HCT116 (cell line): ENCODE measurements around the gene WDHD1. TPM values are rescaled to one million over a fixed set of nuclear protein-coding genes. Genes with fewer than 3 reads are reported as not detected.

Experiments
- ATAC-seq: fragments of 200-7000 bp; cut with Tn5 transposase; 2 replicates; pipeline ENCODE4 v1.9.1; 2020; ENCODE audit warnings: mild to moderate bottlenecking, moderate library complexity
- BruUV-seq: library from RNA; stranded (reverse); fragments of 400-500 nt; replicated peaks from 2 replicates; lab custom pipeline; 2021; lab: Mats Ljungman, UMichigan
- CTCF ChIA-PET: fragments of 300-600 bp; sonication (Branson Sonifier 250); formaldehyde crosslinking; loops from one replicate; lab custom pipeline; 2021; ENCODE audit warnings: antibody characterized with exemption; lab: Charles Lee
- POLR2A ChIA-PET: fragments of 300-600, 350-600 bp; sonication (Branson Sonifier 250); formaldehyde crosslinking; loops from one replicate; lab custom pipeline; 2021; ENCODE audit warnings: antibody characterized with exemption; lab: Charles Lee
- RAD21 ChIA-PET, 2 experiments: fragments of 300-600 bp; sonication (Branson Sonifier 250); formaldehyde crosslinking; loops; one replicate each; lab custom pipeline; 2023; ENCODE audit warnings: low total read pairs in 2 of 2; ENCODE audit not compliant: uncharacterized antibody in 2 of 2, unreplicated experiment in 2 of 2, low non-redundant PET in 1 of 2; lab: Charles Lee
- DNase-seq: peaks from one replicate; pipeline ENCODE4 v3.0.0-alpha.2; 2010; ENCODE audit warnings: low read depth, low spot score
- H2AFZ ChIP-seq: fragments of 200-600 bp; shearing (Covaris generic), sonication (generic); 2 replicates; pipeline ENCODE4 v1.6.1; 2017; ENCODE audit warnings: low read depth, mixed run types, mixed read lengths, antibody characterized with exemption, low read length; ENCODE audit not compliant: poor library complexity, severe bottlenecking
- H3K27ac ChIP-seq: 2 replicates; pipeline ENCODE4 v1.5.1; 2012; ENCODE audit warnings: low read depth, low read length
- H3K27me3 ChIP-seq: fragments of 200-600 bp; sonication (generic); 2 replicates; pipeline ENCODE4 v1.6.1; 2016; ENCODE audit warnings: mixed run types, low read length, mixed read lengths; ENCODE audit not compliant: insufficient read depth
- H3K36me3 ChIP-seq, 2 experiments: fragments of 200-500 bp in 1 of 2; fragments of 200-600 bp in 1 of 2; sonication (Bioruptor generic) in 1 of 2; sonication (generic) in 1 of 2; 2 replicates each; pipeline versions ENCODE4 v1.5.1 to v1.6.1; 2014 to 2016; ENCODE audit warnings: low read length in 2 of 2, inconsistent platforms in 1 of 2, mixed read lengths in 1 of 2, mixed run types in 1 of 2; ENCODE audit not compliant: insufficient read depth in 2 of 2, control insufficient read depth in 1 of 2
- H3K4me1 ChIP-seq, 2 experiments: fragments of 200-600 bp in 1 of 2; sonication (generic) in 1 of 2; 2 replicates each; pipeline versions ENCODE4 v1.5.1 to v1.6.1; 2012 to 2017; ENCODE audit warnings: low read length in 2 of 2, inconsistent platforms in 1 of 2, mild to moderate bottlenecking in 1 of 2, mixed read lengths in 1 of 2, mixed run types in 1 of 2, moderate library complexity in 1 of 2; ENCODE audit not compliant: insufficient read depth in 2 of 2, control insufficient read depth in 1 of 2
- H3K4me2 ChIP-seq: fragments of 200-600 bp; sonication (generic); 2 replicates; pipeline ENCODE4 v1.6.1; 2017; ENCODE audit warnings: mixed run types, low read length, mixed read lengths
- H3K4me3 ChIP-seq, 2 experiments: fragments of 200-600 bp in 1 of 2; sonication (generic) in 1 of 2; replicated peaks in 1 of 2; 2 replicates each; pipeline ENCODE4 v1.5.1; 2011 to 2016; ENCODE audit warnings: low read length in 2 of 2, control low read depth in 1 of 2, low read depth in 1 of 2, mild to moderate bottlenecking in 1 of 2, mixed read lengths in 1 of 2, mixed run types in 1 of 2
- H3K79me2 ChIP-seq: fragments of 200-600 bp; sonication (generic); 2 replicates; pipeline ENCODE4 v1.6.1; 2017; ENCODE audit warnings: mild to moderate bottlenecking, mixed run types, low read length, moderate library complexity, mixed read lengths; ENCODE audit not compliant: insufficient read depth
- H3K9ac ChIP-seq: fragments of 200-600 bp; sonication (generic); 2 replicates; pipeline ENCODE4 v1.6.1; 2016; ENCODE audit warnings: low read length, mixed read lengths
- H3K9me2 ChIP-seq: fragments of 200-600 bp; sonication (generic), shearing (Covaris generic); 2 replicates; pipeline ENCODE4 v1.6.1; 2017; ENCODE audit warnings: mixed run types, mild to moderate bottlenecking, moderate library complexity; ENCODE audit not compliant: insufficient read depth
- H3K9me3 ChIP-seq, 2 experiments: fragments of 200-500 bp in 1 of 2; fragments of 200-600 bp in 1 of 2; sonication (Bioruptor generic) in 1 of 2; sonication (generic) in 1 of 2; 2 replicates each; pipeline ENCODE4 v1.6.1; 2014 to 2017; ENCODE audit warnings: low read length in 2 of 2, mixed read lengths in 2 of 2, inconsistent platforms in 1 of 2, low read depth in 1 of 2, mild to moderate bottlenecking in 1 of 2, mixed run types in 1 of 2, moderate library complexity in 1 of 2; ENCODE audit not compliant: control insufficient read depth in 1 of 2, insufficient read depth in 1 of 2
- H4K20me1 ChIP-seq: fragments of 200-600 bp; sonication (generic), shearing (Covaris generic); 2 replicates; pipeline ENCODE4 v1.6.1; 2017; ENCODE audit warnings: mixed run types, mild to moderate bottlenecking, moderate library complexity; ENCODE audit not compliant: insufficient read depth
- ATF3 ChIP-seq: IDR thresholded peaks from 2 replicates; pipeline ENCODE4 v1.6.1; 2012
- CBX3 ChIP-seq: IDR thresholded peaks from 2 replicates; pipeline ENCODE4 v1.6.1; 2012; ENCODE audit warnings: low read depth
- CEBPB ChIP-seq: IDR thresholded peaks from 2 replicates; pipeline ENCODE4 v1.6.1; 2012; ENCODE audit warnings: low read depth
- ELF1 ChIP-seq: IDR thresholded peaks from 2 replicates; pipeline ENCODE4 v1.6.1; 2012; ENCODE audit warnings: low read depth, borderline replicate concordance
- EZH2 ChIP-seq: fragments of 200-600 bp; sonication (generic); IDR thresholded peaks from 2 replicates; pipeline ENCODE4 v1.6.1; 2017; ENCODE audit warnings: antibody characterized with exemption, mixed run types
- FOSL1 ChIP-seq: IDR thresholded peaks from 2 replicates; pipeline ENCODE4 v1.6.1; 2012; ENCODE audit warnings: low read depth
- JUND ChIP-seq: IDR thresholded peaks from 2 replicates; pipeline ENCODE4 v1.6.1; 2012
- MAX ChIP-seq: IDR thresholded peaks from 2 replicates; pipeline ENCODE4 v1.6.1; 2012
- POLR2A ChIP-seq: IDR thresholded peaks from 2 replicates; pipeline ENCODE4 v1.7.0; 2011; ENCODE audit warnings: borderline replicate concordance; ENCODE audit not compliant: insufficient read depth, insufficient read length; ENCODE audit errors: extremely low read depth
- POLR2AphosphoS5 ChIP-seq: IDR thresholded peaks from 2 replicates; pipeline ENCODE4 v1.6.1; 2011; ENCODE audit warnings: mild to moderate bottlenecking, low read depth, low read length, moderate library complexity
- RAD21 ChIP-seq: IDR thresholded peaks from 2 replicates; pipeline ENCODE4 v1.6.1; 2012; ENCODE audit warnings: low read depth, mild to moderate bottlenecking
- REST ChIP-seq: IDR thresholded peaks from 2 replicates; pipeline ENCODE4 v1.6.1; 2012; ENCODE audit warnings: low read depth
- SRF ChIP-seq: IDR thresholded peaks from 2 replicates; pipeline ENCODE4 v1.6.1; 2012; ENCODE audit warnings: low read depth
- TCF7L2 ChIP-seq: IDR thresholded peaks from 2 replicates; pipeline ENCODE4 v1.7.0; 2011; ENCODE audit warnings: borderline replicate concordance, inconsistent platforms; ENCODE audit not compliant: insufficient read depth, insufficient read length; ENCODE audit errors: extremely low read depth
- YY1 ChIP-seq: IDR thresholded peaks from 2 replicates; pipeline ENCODE4 v1.6.1; 2011; ENCODE audit warnings: low read length, low read depth, moderate library complexity, mild to moderate bottlenecking; ENCODE audit not compliant: insufficient replicate concordance; ENCODE audit errors: extremely low read depth
- ZBTB33 ChIP-seq: IDR thresholded peaks from 2 replicates; pipeline ENCODE4 v1.6.1; 2011; ENCODE audit warnings: mild to moderate bottlenecking, low read length, moderate library complexity; ENCODE audit not compliant: insufficient replicate concordance; ENCODE audit errors: extremely low read depth
- ZFX ChIP-seq: fragments of 450-650 bp; IDR thresholded peaks from 2 replicates; pipeline ENCODE4 v1.6.1; 2017
- ZNF274 ChIP-seq: fragments of 200-500 bp; sonication (Bioruptor generic); IDR thresholded peaks from 2 replicates; pipeline ENCODE4 v1.6.1; 2014; ENCODE audit warnings: mild to moderate bottlenecking, low read depth, low read length, inconsistent platforms
- intact Hi-C: fragments of 100-400 bp; cut with micrococcal nuclease; formaldehyde crosslinking; loops from 2 replicates; pipeline ENCODE4 v1.10.0; 2022
- total RNA-seq: library from RNA; stranded (reverse); gene quantifications from one replicate; pipeline ENCODE4 v1.2.1, GENCODE V29; 2021; ENCODE audit not compliant: unreplicated experiment

The WDHD1 gene
- total RNA-seq, 1 experiment from 2014 or later: 44.3 TPM

GRCh38 chr14:54967496-54967895 is 59.4 kb downstream of the WDHD1 start:
- Histone ChIP-seq H3K4me3 (no peak overlapping the region), H3K9ac (no peak overlapping the region), H4K20me1 (no peaks in the 10 kb centered on the region), H3K27me3 (no peaks in the 10 kb centered on the region), H3K4me2 (no peak overlapping the region), H3K79me2 (peaks cover 24% of the 10 kb centered on the region), H3K36me3 (peaks cover 4 to 5% of the 10 kb centered on the region in 2 experiments; a peak in 1 of 4 replicates), H3K4me1 (no peaks in the 10 kb centered on the region), H3K9me2 (no peaks in the 10 kb centered on the region), H3K27ac (no peak overlapping the region), H2AFZ (no peak overlapping the region), H3K9me3 (no peaks in the 10 kb centered on the region)
- DNase-seq (no peak), ATAC-seq (no peak)
- POLR2A ChIA-PET: no interaction called here
- TF ChIP-seq ZNF274 (no peak), ZBTB33 (no peak), POLR2AphosphoS5 (no peak), EZH2 (no peak)
- RAD21 ChIA-PET: no interaction called here
- intact Hi-C loops: no loop called here
- BruUV-seq: no TSS peak
- CTCF ChIA-PET: no interaction called here

- H2AFZ ChIP-seq: no peak overlapping the region
- no peaks in the 10 kb centered on the region for H3K79me2 ChIP-seq
- H3K4me1 ChIP-seq: no peaks in the 10 kb centered on the region
- no peaks in the 10 kb centered on the region for H3K9me3 ChIP-seq
- peaks cover 5 to 20% of the 10 kb centered on the region in 2 experiments for H3K36me3 ChIP-seq
- intact Hi-C loops: no loop called here
- ChIA-PET CTCF (no interaction called here), POLR2A (no interaction called here), RAD21 (no interaction called here)
- ATAC-seq: no peak
- BruUV-seq: no TSS peak
- H3K27ac ChIP-seq: no peak overlapping the region
- no peaks in the 10 kb centered on the region for H3K27me3 ChIP-seq
- H3K9ac ChIP-seq: no peak overlapping the region
- H3K9me2 ChIP-seq: no peaks in the 10 kb centered on the region
- DNase-seq: no peak
- H4K20me1 ChIP-seq: 0 out of 2 replicates have a peak, but pooled peaks cover 3% of the 10 kb centered on the region
- H3K4me3 ChIP-seq: no peak overlapping the region
- H3K4me2 ChIP-seq: no peak overlapping the region
- TF ChIP-seq JUND: no peak
- TF ChIP-seq FOSL1: no peak
- no peak for TF ChIP-seq RAD21
- no peak for TF ChIP-seq YY1
- no peak for TF ChIP-seq ATF3
- TF ChIP-seq ZNF274: no peak
- TF ChIP-seq ZFX: no peak
- no peak for TF ChIP-seq REST
- no peak for TF ChIP-seq MAX
- no peak for TF ChIP-seq ELF1
- no peak for TF ChIP-seq SRF
- TF ChIP-seq CBX3: no peak
- TF ChIP-seq POLR2A: no peak
- TF ChIP-seq TCF7L2: no peak
- no peak for TF ChIP-seq CEBPB
Observed at GRCh38 chr14:54955143-54955542, 71.8 kb downstream of the WDHD1 start.
